A549 (cell line): ENCODE data around the gene CCDC188.

ENCODE experiments used
- CEBPB ChIP-seq, 2 experiments: fragments of >200 bp in 1 of 2; sonication (Bioruptor Twin) in 1 of 2; formaldehyde crosslinking in 1 of 2; IDR thresholded peaks; 2 replicates each; pipeline ENCODE4 v1.6.1; 2012 to 2016
- CHD2 ChIP-seq: fragments of 150-350 bp; IDR thresholded peaks from 2 replicates; pipeline ENCODE4 v1.6.1; 2014; ENCODE audit warnings: low read length; ENCODE audit not compliant: partially characterized antibody
- MAZ ChIP-seq: fragments of 150-350 bp; IDR thresholded peaks from 2 replicates; pipeline ENCODE4 v1.6.1; 2014; ENCODE audit warnings: antibody characterized with exemption, low read depth, low read length, borderline replicate concordance
- TP53 ChIP-seq: fragments of 250-450 bp; sonication (Bioruptor Pico); IDR thresholded peaks from 2 replicates; pipeline ENCODE4 v1.5.0; 2021; ENCODE audit warnings: mild to moderate bottlenecking, moderate library complexity
- TF ChIP-seq, protein P1 (sequence below): fragments of >200 bp; sonication (Bioruptor Twin); formaldehyde crosslinking; IDR thresholded peaks from 3 replicates; pipeline ENCODE4 v1.5.1; 2016
- TF ChIP-seq, protein P2 (sequence below): IDR thresholded peaks from 2 replicates; pipeline ENCODE4 v1.6.1; 2012
- TF ChIP-seq, protein P3 (sequence below): fragments of >200 bp; sonication (Bioruptor Twin); formaldehyde crosslinking; IDR thresholded peaks from 3 replicates; pipeline ENCODE4 v1.6.1; 2016

DNA sequence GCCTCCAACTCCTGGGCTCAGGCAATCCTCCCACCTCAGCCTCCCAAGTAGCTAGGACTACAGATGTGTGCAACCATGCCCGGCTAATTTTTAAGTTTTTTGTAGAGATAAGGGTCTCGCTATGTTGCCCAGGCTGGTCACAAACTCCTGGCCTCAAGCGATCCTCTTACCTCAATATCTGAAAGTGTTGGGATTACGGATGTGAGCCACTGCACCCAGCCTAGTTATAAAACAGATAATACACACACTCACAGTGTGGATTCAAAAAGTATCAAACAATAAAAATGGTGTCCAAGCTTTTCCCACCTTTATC lies 377 bp upstream of the CCDC188 start:
- TF ChIP-seq, protein P1, sequence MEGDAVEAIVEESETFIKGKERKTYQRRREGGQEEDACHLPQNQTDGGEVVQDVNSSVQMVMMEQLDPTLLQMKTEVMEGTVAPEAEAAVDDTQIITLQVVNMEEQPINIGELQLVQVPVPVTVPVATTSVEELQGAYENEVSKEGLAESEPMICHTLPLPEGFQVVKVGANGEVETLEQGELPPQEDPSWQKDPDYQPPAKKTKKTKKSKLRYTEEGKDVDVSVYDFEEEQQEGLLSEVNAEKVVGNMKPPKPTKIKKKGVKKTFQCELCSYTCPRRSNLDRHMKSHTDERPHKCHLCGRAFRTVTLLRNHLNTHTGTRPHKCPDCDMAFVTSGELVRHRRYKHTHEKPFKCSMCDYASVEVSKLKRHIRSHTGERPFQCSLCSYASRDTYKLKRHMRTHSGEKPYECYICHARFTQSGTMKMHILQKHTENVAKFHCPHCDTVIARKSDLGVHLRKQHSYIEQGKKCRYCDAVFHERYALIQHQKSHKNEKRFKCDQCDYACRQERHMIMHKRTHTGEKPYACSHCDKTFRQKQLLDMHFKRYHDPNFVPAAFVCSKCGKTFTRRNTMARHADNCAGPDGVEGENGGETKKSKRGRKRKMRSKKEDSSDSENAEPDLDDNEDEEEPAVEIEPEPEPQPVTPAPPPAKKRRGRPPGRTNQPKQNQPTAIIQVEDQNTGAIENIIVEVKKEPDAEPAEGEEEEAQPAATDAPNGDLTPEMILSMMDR, result no peak
- TF ChIP-seq CEBPB (IDR thresholded peaks at IDR 0.05) (no peak), TP53 (CRISPR knock-in tag) (no peak), CHD2 (no peak), MAZ (no peak)
- TF ChIP-seq, protein P2, sequence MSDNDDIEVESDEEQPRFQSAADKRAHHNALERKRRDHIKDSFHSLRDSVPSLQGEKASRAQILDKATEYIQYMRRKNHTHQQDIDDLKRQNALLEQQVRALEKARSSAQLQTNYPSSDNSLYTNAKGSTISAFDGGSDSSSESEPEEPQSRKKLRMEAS, result no peak
- TF ChIP-seq, protein P3, sequence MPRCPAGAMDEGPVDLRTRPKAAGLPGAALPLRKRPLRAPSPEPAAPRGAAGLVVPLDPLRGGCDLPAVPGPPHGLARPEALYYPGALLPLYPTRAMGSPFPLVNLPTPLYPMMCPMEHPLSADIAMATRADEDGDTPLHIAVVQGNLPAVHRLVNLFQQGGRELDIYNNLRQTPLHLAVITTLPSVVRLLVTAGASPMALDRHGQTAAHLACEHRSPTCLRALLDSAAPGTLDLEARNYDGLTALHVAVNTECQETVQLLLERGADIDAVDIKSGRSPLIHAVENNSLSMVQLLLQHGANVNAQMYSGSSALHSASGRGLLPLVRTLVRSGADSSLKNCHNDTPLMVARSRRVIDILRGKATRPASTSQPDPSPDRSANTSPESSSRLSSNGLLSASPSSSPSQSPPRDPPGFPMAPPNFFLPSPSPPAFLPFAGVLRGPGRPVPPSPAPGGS, result no peak
